Tibial nerve (tissue), 4 donors: ENCODE measurements around the gene DLG1.

ENCODE experiments used
- CTCF ChIP-seq, 5 experiments: fragments of 200-600 bp in 3 of 5; fragments of 450-650 bp in 2 of 5; sonication (generic) in 3 of 5; IDR thresholded peaks; one replicate each; pipeline ENCODE4 v1.5.1; 2016 to 2019; ENCODE audit warnings: antibody characterized with exemption in 5 of 5, mild to moderate bottlenecking in 3 of 5, moderate library complexity in 2 of 5
- EP300 ChIP-seq, 2 donors: sonication (generic); formaldehyde crosslinking; IDR thresholded peaks; one replicate each; pipeline ENCODE4 v1.6.1; 2017; ENCODE audit warnings: antibody characterized with exemption in 2 of 2, mild to moderate bottlenecking in 1 of 2
- POLR2A ChIP-seq, 2 donors: fragments of 450-650 bp; IDR thresholded peaks; one replicate each; pipeline ENCODE4 v1.6.1; 2017; ENCODE audit warnings: antibody characterized with exemption in 2 of 2, mild to moderate bottlenecking in 2 of 2, moderate library complexity in 2 of 2

- no peak for TF ChIP-seq CTCF (IDR thresholded peaks at IDR 0.05)
- no peak for TF ChIP-seq EP300 (IDR thresholded peaks at IDR 0.05)
- TF ChIP-seq POLR2A (IDR thresholded peaks at IDR 0.05): no peak
Measured at GRCh38 chr3:197041875-197042488, 256.4 kb downstream of the DLG1 start.
